ENCODE data around the gene PPP1R8.
"Not testable (repeated sequence)": the region's sequence is repeated elsewhere in the genome, so short reads cannot be mapped to it uniquely, and the experiment has no call there.

The PPP1R8 gene

DNA sequence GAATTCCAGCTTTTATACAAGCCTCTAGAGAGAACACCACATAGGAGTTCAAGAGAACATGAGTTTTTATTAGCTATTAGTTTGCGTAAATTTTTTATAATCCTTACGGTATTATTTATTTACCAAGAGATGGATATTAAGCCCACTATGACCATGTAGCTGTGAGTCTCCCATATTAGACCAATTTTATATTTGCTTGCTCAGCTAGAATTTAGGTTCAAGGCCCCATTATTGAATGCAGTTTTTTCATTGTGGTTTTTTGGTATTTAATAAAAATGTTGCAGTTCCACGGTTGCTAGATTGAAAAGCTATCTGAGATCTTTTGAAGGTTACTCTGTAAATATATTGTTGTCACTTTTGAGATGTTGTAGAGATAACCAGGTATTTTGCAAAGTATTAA is 2.9 kb downstream of the PPP1R8 start:
- no peak for DNase-seq

- no peak for DNase-seq
Measured at GRCh38 chr1:27835046-27835445, 4.5 kb downstream of the PPP1R8 start.

DNA sequence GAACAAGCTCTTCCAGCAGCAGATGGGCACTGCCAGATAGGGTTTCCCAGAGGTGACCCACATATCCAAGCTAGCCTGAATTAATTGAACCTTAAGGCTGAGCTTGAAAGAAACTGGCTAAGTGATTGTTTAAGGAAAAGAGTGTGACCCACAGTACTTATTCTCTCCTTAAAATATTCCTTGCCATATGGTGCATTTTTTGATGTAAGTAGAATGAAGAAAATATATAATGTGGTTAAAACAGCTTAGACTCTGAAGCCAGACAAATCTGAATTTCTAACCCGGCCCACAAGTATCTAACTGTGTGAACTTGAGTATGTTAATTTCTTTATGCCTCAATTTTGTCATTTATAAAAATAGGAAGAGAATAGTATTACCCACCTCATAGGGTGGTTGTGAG is 4.9 kb downstream of the PPP1R8 start:
- DNase-seq: no peak

GRCh38 chr1:27849951-27850350 is 19.4 kb downstream of the PPP1R8 start:
- DNase-seq: no peak

- DNase-seq: no peak
Measured at GRCh38 chr1:27855085-27855484, 24.5 kb downstream of the PPP1R8 start.

DNA sequence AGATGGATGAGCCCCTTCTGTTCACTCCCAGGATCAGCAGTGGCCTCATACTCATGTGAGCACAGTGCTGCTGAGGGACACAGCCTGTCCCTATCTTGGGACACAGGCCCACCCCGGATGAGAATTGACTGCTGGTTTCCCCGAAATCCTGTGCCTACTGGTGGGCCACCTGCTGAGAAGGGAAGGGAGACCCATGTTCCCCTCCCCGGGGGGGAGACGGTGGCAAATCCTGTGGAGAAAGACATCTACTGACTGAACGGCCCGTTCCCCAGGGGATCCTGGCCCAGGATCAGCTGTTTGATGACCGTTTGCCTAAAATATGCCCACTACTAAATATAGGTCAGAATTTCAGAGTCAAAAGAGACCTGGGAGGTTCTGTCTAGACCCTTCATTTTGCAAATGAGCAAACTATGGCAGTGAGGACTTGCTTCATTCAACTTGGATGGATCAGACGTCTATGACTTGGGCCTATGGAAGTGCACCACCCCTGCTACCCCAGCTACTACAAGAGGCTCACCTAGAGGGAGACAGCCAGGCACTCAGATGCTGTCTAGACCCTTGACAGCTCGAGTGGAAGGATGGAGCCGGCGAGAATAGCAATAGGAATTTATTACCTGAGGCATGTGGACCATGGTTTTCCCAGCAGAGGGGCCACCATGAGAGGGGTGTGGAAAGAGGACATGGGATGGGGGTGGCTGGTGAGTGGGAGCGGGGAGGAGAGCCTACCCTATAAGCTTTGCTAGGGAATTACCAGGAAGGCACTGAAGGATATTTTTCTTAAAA is 26.2 kb downstream of the PPP1R8 start:
- DNase-seq: no peak

- not testable (repeated sequence) for DNase-seq
Measured at GRCh38 chr1:27857552-27857951, 27.0 kb downstream of the PPP1R8 start.

DNA sequence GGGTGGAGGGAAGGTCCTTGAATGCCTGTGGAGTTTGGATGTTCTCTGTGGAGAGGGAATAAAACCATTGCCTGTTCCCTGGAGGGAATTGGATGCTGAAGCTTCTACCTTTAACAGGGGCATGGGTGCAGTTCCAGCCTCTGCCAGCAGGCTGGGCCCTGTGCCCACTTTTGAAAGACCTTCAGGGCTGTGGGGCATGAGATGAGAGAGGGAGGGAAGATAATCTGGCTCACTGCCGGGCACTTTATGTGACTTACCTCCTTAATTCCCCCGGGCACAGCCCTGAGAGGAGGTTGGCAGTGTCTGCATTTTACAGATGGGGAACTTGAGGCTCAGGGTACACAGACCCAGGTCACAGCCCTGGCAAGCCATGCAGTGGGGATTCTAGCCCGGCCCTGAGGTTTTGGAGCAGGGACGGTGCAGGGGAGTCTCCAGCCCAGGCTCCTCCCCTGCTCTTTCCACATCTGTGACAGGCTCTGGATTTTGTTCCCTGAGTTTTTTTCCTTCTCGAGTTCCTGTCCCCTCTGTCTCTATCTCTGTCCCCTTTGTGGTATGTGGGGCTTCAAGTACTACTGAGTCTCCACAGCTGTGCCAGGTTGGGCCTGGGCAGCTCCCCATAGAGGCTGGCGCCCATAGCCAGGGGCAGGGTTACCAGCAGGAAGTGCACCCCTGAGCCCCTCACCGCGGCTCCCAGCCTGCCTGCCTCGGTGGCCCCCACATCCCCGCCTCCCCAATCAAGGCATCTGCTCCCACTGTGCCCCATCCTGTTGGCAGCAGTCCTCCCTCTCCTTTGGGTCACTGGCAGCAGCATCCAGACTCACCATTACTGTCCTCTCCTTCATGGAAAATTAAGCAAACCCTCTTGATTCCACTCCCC is 27.7 kb downstream of the PPP1R8 start:
- DNase-seq: peak; percentile 93

DNA sequence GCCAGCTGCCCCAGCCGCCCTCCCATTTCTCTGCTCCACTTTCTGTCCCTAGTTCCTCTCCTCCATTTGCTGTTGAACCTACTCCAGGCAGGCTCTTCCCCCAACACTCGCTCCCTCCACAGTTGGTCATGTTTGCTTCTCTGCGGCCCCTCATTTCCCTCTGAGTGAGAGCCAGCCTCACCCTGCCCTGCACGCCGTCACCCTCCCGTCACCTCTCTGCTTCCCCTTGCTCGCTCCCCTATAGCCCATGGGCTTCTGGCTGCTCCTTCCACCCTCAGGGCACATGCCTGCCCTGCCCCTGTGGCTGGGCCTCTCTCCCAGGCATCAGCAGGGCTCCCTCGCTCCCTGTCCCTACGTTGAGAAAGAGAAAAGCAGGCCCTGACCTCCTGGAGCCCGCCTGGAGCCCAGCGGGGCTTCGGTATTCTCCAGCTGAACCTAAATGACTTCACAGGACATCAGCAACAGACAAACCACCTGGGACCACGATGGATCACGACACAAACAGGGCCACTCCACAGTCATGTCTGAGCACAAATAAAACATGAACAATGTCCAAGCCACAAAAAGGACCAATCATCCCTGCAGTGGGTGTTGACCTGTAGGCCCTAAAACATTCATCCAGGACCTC is 28.5 kb downstream of the PPP1R8 start:
- DNase-seq: no peak

DNA sequence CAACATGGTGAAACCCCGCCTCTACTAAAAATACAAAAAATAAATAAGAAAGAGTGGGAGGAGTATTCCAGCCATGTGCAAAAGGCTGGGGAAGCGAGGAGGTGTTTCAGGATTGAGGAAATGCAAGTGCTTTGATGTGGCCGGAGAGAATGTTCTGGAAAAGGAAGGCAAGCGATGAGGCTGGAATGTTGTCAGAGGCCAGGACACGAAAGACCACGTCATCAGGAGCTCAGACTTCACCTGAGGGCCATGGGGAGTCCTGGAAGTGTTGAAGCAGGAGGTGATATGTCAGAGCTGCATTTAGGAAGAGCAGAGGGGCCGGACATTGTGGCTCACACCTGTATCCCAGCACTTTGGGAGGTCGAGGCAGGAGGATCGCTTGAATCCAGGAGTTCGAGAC is 30.9 kb downstream of the PPP1R8 start:
- DNase-seq: no peak

GRCh38 chr1:27862004-27862403 is 31.4 kb downstream of the PPP1R8 start:
- DNase-seq: no peak

- no peak for DNase-seq
Measured at GRCh38 chr1:27862671-27863537, 32.3 kb downstream of the PPP1R8 start.

DNA sequence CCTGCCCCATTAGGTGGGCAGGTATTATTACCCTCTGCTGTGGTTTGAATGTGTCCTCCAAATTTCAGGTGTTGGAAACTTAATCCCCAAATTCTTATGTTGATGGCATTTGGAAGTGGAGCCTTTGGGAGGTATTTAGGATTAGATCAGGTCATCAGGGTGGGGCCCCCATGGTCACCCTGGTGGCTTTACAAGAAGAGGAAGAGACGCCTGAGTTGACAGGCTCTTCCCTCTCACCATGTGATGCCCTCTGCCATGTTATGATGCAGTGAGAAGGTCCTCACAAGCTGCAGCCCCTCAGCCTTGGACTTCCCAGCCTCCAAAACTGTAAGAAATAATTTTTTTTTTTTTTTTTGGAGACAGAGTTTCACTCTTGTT is 32.9 kb downstream of the PPP1R8 start:
- DNase-seq: no peak

GRCh38 chr1:27864264-27864895 is 33.8 kb downstream of the PPP1R8 start:
- peak; percentile 47 for DNase-seq

DNA sequence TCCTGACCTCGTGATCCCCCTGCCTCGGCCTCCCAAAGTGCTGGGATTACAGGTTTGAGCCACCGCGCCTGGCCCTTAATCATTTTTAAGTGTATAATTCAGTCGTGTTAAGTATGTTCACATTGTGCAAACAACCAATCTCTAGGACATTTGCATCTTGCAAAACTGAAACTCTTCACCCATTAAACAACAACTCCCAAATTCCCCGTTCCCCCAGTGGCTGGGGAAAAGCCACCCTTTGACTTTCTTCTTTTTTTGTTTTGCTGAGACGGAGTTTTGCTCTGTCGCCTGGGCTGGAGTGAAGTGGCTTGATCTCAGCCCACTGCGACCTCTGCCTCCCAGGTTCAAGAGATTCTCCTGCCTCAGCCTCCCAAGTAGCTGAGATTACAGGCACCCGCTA is 35.2 kb downstream of the PPP1R8 start:
- DNase-seq: no peak

GRCh38 chr1:27868556-27868931 is 38.0 kb downstream of the PPP1R8 start:
- no peak for DNase-seq

- peak; percentile 75 for DNase-seq
Measured at GRCh38 chr1:27868932-27869718, 38.5 kb downstream of the PPP1R8 start.

- DNase-seq: no peak
Measured at GRCh38 chr1:27869719-27870085, 39.1 kb downstream of the PPP1R8 start.

DNA sequence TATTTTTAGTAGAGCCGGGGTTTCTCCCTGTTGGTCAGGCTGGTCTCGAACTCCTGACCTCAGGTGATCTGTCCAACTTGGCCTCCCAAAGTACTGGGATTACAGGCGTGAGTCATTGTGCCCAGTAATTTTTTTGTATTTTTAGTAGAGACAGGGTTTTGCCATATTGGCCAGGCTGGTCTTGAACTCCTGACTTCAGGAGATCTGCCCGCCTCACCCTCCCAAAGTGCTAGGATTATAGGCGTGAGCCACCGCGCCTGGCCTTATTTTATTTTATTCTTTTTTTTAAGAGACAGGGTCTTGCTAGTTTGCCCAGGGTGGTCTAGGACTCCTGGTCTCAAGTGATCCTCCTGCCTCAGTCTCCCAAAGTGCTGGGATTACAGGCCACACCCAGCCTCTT is 40.5 kb downstream of the PPP1R8 start:
- DNase-seq: not testable (repeated sequence)

GRCh38 chr1:27872059-27872801 is 41.6 kb downstream of the PPP1R8 start, which contains the start of gene THEMIS2:
Gene THEMIS2 (plus strand): TSS chr1:27872544. CDS start chr1:27872572, 28 bp downstream.
- DNase-seq: peak; percentile 88
